Stimulated activated CD8-positive, alpha-beta memory T cell treated with anti-CD3 and anti-CD28 coated beads, Interleukin-12 subunit alpha, Interleukin-12 subunit beta, amount 100 ng/mL, for 24 hours (primary cell): ENCODE measurements around the gene PAEP.
"Not testable (repeated sequence)": the region's sequence is repeated elsewhere in the genome, so short reads cannot be mapped to it uniquely, and the experiment has no call there.

Source experiments
- DNase-seq: peaks from one replicate; pipeline ENCODE4 v3.0.0-alpha.2; 2020; ENCODE audit errors: extremely low read depth

PAEP gene

GRCh38 chr9:135526089-135526729 is 35.3 kb upstream of the PAEP start:
- no peak for DNase-seq

GRCh38 chr9:135526730-135527571 is 34.6 kb upstream of the PAEP start:
- no peak for DNase-seq

DNA sequence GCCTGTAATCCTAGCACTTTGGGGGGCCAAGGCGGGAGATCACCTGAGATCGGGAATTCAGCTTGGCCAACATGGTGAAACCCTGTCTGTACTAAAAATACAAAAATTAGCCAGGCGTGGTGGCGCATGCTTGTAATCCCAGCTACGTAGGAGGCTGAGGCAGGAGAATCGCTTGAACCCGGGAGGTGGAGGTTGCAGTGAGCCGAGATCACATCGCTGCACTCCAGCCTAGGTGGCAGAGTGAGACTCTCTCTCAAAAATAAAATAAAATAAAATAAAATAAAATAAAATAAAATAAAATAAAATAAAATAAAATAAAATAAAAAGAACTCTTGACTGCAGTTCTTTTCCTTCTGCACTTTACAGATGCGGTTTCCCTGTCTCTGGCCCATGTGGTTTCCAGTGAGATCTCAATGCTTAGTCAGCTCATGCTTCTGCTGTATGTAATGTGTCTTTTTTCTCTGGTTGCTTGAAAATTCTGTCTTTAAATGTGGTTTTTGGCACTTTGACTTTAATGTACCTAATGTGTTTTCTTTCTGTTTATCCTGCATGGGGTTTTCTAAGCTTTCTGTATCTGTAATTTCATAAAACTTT is 32.6 kb upstream of the PAEP start:
- not testable (repeated sequence) for DNase-seq

GRCh38 chr9:135530146-135530545 is 31.4 kb upstream of the PAEP start:
- no peak for DNase-seq

DNA sequence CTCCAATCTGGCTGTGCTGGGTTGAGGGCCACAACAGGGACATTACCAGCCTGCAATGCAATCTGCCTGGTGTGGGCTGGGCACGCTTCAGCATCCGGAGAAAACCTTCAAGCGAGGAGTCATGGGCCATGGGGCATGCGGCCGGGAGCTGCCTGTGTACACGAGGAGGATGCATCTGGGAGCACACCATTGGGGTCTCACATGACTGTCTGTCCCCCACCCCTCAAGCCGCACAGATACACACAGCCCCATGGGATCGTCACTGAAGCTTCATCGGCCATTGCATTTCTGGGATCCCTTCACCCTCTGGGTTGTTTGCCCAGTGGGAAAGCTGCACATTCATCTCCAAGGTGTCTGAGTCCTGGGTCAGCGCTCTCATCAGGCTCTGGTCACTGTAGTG is 30.5 kb upstream of the PAEP start:
- no peak for DNase-seq

DNA sequence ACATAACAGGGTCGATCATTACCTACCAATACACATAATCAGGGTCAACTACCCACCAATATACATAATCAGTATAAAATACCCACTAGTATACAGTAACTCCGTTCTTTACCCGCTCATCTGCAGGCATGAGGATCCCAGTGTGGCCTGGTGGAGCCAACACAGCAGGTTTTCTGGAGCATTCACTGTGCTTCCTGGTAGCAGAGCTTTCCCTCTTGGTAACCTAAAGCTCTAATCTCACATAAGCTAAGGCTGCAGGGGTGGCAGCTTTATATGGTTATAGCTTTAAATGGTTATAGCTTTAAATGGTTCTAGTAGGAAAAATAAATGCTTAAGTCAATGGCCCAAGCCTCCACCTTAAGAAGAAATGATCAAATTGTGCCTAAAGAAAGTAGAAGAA is 28.4 kb upstream of the PAEP start:
- no peak for DNase-seq

GRCh38 chr9:135533674-135534073 is 27.9 kb upstream of the PAEP start:
- DNase-seq, result no peak

- not testable (repeated sequence) for DNase-seq
Observed at GRCh38 chr9:135534192-135534711, 27.3 kb upstream of the PAEP start.

DNA sequence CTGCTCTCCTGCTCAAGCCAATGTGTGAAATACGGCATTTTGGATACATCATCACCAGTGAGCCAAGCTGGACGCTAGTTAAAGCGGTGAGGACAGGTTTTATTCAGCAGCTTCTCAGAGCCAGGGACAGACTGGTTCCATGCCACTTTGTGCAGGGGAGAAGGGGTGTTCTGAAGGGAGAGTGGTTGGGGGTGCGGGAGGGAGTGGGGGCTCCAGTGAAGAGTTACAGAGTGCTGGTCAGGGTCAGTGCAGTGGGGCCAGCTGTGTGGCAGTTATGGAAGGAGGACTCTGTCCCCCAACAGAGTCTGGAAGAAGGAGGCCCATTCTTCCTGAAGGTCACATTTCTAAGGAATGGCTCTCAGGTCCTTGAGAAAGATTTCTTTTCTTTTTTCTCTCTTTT is 26.7 kb upstream of the PAEP start:
- not testable (repeated sequence) for DNase-seq

- DNase-seq, result not testable (repeated sequence)
Observed at GRCh38 chr9:135535631-135536030, 25.9 kb upstream of the PAEP start.

- DNase-seq, result no peak
Observed at GRCh38 chr9:135536216-135536615, 25.3 kb upstream of the PAEP start.

DNA sequence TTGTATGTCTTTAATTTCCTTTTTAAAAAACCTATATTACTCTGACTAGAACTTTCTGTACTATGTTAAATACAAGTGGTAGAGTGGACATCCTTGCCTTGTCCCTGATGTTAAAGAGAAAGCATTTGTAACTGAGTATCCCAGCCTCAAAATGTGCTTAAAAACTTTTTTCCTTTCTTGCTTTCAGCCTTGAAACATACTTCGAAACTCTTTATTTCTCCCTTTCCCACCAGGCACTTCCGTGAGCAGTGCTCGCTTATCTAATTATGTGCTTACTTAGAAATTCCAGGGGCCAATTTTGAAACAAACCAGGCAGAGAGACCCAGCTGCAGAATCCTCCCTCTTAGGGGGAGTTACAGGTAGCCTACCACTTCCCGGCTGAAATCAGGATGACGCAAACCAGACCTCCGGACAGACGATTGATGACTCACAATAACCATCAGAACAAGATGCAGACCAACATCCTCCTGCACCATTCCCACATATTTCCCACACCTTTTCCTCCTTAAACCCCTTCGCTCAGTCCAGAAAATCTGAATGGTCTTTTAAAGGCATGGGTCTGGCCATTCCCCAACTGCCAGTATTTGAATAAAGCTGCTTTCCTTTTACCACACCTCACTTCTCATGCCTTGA is 18.2 kb upstream of the PAEP start:
- DNase-seq, result not testable (repeated sequence)

- no peak for DNase-seq
Observed at GRCh38 chr9:135544981-135545635, 16.4 kb upstream of the PAEP start.

- DNase-seq, result not testable (repeated sequence)
Observed at GRCh38 chr9:135545646-135546176, 15.8 kb upstream of the PAEP start, which contains the start of gene OBP2A. TSS of gene OBP2A (plus strand) at chr9:135546126. CDS start at chr9:135546181, 55 bp downstream.

DNA sequence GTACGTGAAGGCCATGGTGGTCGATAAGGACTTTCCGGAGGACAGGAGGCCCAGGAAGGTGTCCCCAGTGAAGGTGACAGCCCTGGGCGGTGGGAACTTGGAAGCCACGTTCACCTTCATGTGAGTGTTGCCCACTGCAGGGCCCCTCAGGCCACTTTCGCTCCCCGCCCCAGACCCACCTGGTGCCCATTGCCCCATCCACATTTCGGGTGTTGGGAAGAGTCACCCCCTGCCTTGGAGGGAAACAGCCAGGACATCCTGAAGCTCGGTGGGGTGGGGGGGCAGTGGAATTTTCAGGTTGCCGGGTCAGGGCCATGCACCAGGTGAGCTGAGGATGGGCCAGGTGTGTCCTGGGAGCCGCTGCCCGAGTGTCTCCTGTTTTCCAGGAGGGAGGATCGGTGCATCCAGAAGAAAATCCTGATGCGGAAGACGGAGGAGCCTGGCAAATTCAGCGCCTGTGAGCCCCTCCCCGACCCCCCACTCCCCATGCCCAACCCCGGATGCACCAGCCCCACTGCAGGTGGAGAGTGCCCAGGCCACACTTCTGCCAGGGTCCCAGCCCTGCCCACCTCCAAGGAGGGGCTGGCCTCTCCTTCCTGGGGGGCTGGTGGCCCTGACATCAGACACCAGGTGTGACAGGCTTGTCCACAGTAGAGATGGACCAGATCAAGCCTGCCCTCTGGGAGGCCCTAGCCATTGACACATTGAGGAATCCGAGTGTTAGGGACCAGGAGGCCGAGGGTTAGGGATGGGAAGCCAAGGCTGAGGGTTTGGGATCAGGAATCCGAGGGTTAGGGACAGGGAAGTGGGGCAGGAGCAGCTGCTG is 14.6 kb upstream of the PAEP start:
- not testable (repeated sequence) for DNase-seq

GRCh38 chr9:135547756-135548736 is 13.5 kb upstream of the PAEP start:
- no peak for DNase-seq

DNA sequence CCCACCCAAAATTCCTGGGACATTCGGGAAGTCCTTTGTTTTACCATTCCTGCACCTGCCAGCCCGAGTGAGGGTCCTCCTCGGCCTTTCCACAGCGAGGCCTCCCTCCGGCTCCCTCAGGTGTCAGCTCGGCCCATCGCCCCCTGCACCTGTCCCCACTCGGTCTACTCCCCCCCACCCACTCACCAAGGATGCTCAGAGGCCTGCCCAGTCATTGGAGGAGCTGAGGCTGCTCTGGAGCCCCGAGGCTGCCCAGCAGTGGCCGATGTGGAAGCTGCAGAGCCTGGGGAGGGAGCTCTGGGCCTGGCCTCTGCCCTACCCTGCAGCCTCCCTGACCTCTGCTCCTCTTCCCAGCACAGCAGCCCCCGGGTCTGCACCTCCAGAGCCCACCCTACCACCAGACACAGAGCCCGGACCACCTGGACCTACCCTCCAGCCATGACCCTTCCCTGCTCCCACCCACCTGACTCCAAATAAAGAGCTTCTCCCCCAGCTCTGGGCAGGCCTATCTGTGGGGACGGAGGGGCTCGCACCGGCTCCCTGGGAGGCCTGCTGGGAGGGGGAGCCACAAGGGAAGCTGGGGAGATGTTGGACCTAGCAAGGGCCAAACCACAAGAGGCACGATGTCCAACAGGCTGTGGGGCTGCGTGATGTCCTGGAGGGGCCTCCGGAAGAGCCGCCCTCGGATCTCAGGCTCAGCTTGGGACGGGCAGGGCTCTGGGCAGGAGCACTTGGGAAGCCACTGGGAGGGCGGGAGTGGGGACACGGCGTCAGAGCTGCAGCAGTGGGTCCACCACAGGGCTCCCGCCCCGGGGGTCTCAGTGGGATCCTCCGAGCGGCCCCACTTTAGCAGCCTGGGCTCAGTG is 11.8 kb upstream of the PAEP start:
- not testable (repeated sequence) for DNase-seq

DNA sequence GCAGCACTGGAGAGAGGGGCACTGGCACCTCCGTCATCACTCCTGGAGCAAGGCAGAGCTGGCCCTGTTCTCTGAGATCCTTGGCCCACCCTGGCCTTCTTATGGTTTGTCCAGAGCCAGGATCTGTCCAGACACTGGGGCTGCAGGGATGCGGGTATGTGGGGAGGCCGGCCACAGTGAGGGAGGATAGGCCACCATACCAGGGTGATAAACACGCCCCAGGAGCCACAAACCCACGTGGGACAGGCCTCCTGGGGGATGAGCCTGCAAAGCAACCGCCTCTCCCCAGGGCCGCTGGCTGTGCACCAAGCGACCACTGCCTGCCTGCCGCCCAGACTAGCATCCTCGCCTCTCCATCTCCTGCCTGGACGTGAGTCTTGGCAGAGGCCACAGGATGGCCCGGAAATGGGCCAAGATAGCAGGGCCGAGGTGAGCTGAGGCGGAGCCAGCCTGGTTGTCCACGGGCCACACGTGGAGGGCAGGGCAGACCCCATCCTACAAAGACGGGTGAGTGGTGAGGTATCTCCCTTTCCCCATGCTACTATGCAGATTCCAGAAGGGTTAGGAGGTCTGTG is 11.1 kb upstream of the PAEP start:
- DNase-seq, result no peak
